Lung (tissue), 12 donors: ENCODE measurements around the gene PRRX2. TPM values are rescaled to one million over a fixed set of nuclear protein-coding genes. Genes with fewer than 3 reads are reported as not detected.

Experiments
- ATAC-seq: fragments of 200-7000 bp; cut with Tn5 transposase; one replicate; pipeline ENCODE4 v1.9.1; 2020; ENCODE audit warnings: moderate number of reproducible peaks; ENCODE audit not compliant: insufficient read depth, low FRiP score
- DNase-seq, 3 donors: peaks; one replicate each; pipeline ENCODE4 v3.0.0-alpha.2; 2013 to 2017
- H3K27ac ChIP-seq, 2 donors: one replicate each; pipeline ENCODE4 v1.5.1; 2013; ENCODE audit warnings: mild to moderate bottlenecking in 2 of 2, moderate library complexity in 2 of 2, control low read depth in 1 of 2, inconsistent platforms in 1 of 2, low read depth in 1 of 2, low read length in 1 of 2
- H3K27me3 ChIP-seq, 3 donors: one replicate each; pipeline ENCODE4 v1.5.1; 2013; ENCODE audit warnings: low read length in 2 of 3; ENCODE audit not compliant: control insufficient read depth in 3 of 3, insufficient read depth in 3 of 3
- H3K36me3 ChIP-seq, 4 donors: one replicate each; pipeline ENCODE4 v1.5.1; 2013; ENCODE audit warnings: low read length in 4 of 4, mild to moderate bottlenecking in 1 of 4, moderate library complexity in 1 of 4; ENCODE audit not compliant: control insufficient read depth in 4 of 4, insufficient read depth in 4 of 4
- H3K4me1 ChIP-seq, 5 donors: one replicate each; pipeline ENCODE4 v1.5.1; 2013; ENCODE audit warnings: low read length in 5 of 5, mild to moderate bottlenecking in 2 of 5, moderate library complexity in 1 of 5; ENCODE audit not compliant: control insufficient read depth in 5 of 5, insufficient read depth in 5 of 5
- H3K4me3 ChIP-seq: one replicate; pipeline ENCODE4 v1.5.1; 2013; ENCODE audit warnings: mild to moderate bottlenecking, control low read depth, moderate library complexity
- H3K9ac ChIP-seq, 2 donors: one replicate each; pipeline ENCODE4 v1.5.1; 2013; ENCODE audit warnings: low read length in 2 of 2, control low read depth in 1 of 2; ENCODE audit not compliant: insufficient read depth in 1 of 2
- H3K9me3 ChIP-seq, 4 donors: one replicate each; pipeline ENCODE4 v1.5.1; 2013; ENCODE audit warnings: low read length in 3 of 4, mild to moderate bottlenecking in 1 of 4, moderate library complexity in 1 of 4; ENCODE audit not compliant: control insufficient read depth in 4 of 4, insufficient read depth in 3 of 4
- CTCF ChIP-seq: IDR thresholded peaks from 2 replicates; pipeline ENCODE4 v1.5.1; 2012; ENCODE audit warnings: mild to moderate bottlenecking; ENCODE audit errors: control extremely low read depth, extremely low read depth
- WGBS, 2 donors: extraction: QIAGEN DNeasy Blood & Tissue Kit; methylation state at CpG; one replicate each; pipeline ENCODE4 v1.1.7; 2013; 5-methylcytosine and 5-hydroxymethylcytosine counted together
- polyA plus RNA-seq, 2 donors: library from polyadenylated mRNA; stranded (reverse); fragments of 200-250 nt; gene quantifications; one replicate each; pipeline ENCODE4 v1.2.1, GENCODE V29; 2013
- total RNA-seq, 2 donors: library from RNA; depleted of rRNA in 1 of 2; stranded (reverse); fragments of >200 nt in 1 of 2; gene quantifications; one replicate each; pipeline ENCODE4 v1.2.1, GENCODE V29; 2014 to 2021
- donor health status: control.
- donor health status: control.
- donor health status: Bipolar disorder and iron deficiency.
- donor health status: healthy.
- donor health status: DM: yes; HTN: yes; CAD: no.

The PRRX2 gene
- total and polyA plus RNA-seq, 4 donors: 2.2 to 3.8 (median 3.5) TPM

- no peak overlapping the region for H3K4me3 ChIP-seq
- TF ChIP-seq CTCF: no peak
- H3K9ac ChIP-seq: no peak overlapping the region
- H3K27ac ChIP-seq: no peak overlapping the region
- no peaks in the 10 kb centered on the region for H3K9me3 ChIP-seq
- H3K4me1 ChIP-seq: peaks cover 0 to 13% (median 0%) of the 10 kb centered on the region in 5 donors
- ATAC-seq (no peak), DNase-seq (no peak)
- H3K27me3 ChIP-seq: peaks cover 0 to 10% (median 0%) of the 10 kb centered on the region in 3 donors
- WGBS, 2 donors: 93 to 95% methylated on average over 7 of the region's 7 CpGs
- no peaks in the 10 kb centered on the region for H3K36me3 ChIP-seq
Measured at GRCh38 chr9:129728744-129729143, 63.3 kb downstream of the PRRX2 start.

- TF ChIP-seq CTCF: no peak
- no peak overlapping the region for H3K27ac ChIP-seq
- ATAC-seq (no peak), DNase-seq (no peak)
- no peaks in the 10 kb centered on the region for H3K9me3 ChIP-seq
- no peak overlapping the region for H3K4me3 ChIP-seq
- H3K4me1 ChIP-seq: peaks cover 0 to 4% (median 0%) of the 10 kb centered on the region in 5 donors
- H3K27me3 ChIP-seq: peaks cover 0 to 10% (median 0%) of the 10 kb centered on the region in 3 donors
- 38 to 41% methylated on average over 6 of the region's 6 CpGs for WGBS, 2 donors
- no peaks in the 10 kb centered on the region for H3K36me3 ChIP-seq
- H3K9ac ChIP-seq: no peak overlapping the region
Measured at GRCh38 chr9:129731477-129732085, 66.1 kb downstream of the PRRX2 start.

GRCh38 chr9:129732100-129732499 is 66.7 kb downstream of the PRRX2 start:
- H3K27me3 ChIP-seq: peaks cover 0 to 10% (median 0%) of the 10 kb centered on the region in 3 donors
- H3K9me3 ChIP-seq: no peaks in the 10 kb centered on the region
- H3K9ac ChIP-seq: no peak overlapping the region
- H3K27ac ChIP-seq: no peak overlapping the region
- ATAC-seq: no peak
- H3K4me3 ChIP-seq: no peak overlapping the region
- H3K36me3 ChIP-seq: no peaks in the 10 kb centered on the region
- WGBS, 2 donors: 58 to 66% methylated on average over 10 of the region's 10 CpGs
- no peak for TF ChIP-seq CTCF
- no peak for DNase-seq
- H3K4me1 ChIP-seq: no peaks in the 10 kb centered on the region
